Stimulated activated memory B cell treated with anti-CD40 and anti-IgM and Interleukin-4, amounts not matched to agents 10 μg/mL and 1 μg/mL and 100 μg/mL, for 72 hours (primary cell): ENCODE data around the gene LRRC10B.
"Not testable (repeated sequence)": the region's sequence is repeated elsewhere in the genome, so short reads cannot be mapped to it uniquely, and the experiment has no call there.

Source experiments
- ATAC-seq: fragments of 150-1000 bp; cut with Tn5 transposase; 2 replicates; pipeline ENCODE4 v1.10.0; 2021
- H3K27ac Mint-ChIP-seq: one replicate; pipeline ENCODE4 v1.8.0; 2022; ENCODE audit warnings: mild to moderate bottlenecking, mixed read lengths
- H3K27me3 Mint-ChIP-seq: one replicate; pipeline ENCODE4 v1.8.0; 2022; ENCODE audit warnings: mixed read lengths
- H3K36me3 Mint-ChIP-seq: one replicate; pipeline ENCODE4 v1.8.0; 2022; ENCODE audit warnings: mixed read lengths
- H3K4me1 Mint-ChIP-seq: one replicate; pipeline ENCODE4 v1.8.0; 2022; ENCODE audit warnings: mixed read lengths
- H3K4me3 Mint-ChIP-seq: one replicate; pipeline ENCODE4 v1.8.0; 2022; ENCODE audit warnings: mild to moderate bottlenecking, moderate library complexity, mixed read lengths
- H3K9me3 Mint-ChIP-seq: one replicate; pipeline ENCODE4 v1.8.0; 2022; ENCODE audit warnings: mixed read lengths

LRRC10B gene

DNA sequence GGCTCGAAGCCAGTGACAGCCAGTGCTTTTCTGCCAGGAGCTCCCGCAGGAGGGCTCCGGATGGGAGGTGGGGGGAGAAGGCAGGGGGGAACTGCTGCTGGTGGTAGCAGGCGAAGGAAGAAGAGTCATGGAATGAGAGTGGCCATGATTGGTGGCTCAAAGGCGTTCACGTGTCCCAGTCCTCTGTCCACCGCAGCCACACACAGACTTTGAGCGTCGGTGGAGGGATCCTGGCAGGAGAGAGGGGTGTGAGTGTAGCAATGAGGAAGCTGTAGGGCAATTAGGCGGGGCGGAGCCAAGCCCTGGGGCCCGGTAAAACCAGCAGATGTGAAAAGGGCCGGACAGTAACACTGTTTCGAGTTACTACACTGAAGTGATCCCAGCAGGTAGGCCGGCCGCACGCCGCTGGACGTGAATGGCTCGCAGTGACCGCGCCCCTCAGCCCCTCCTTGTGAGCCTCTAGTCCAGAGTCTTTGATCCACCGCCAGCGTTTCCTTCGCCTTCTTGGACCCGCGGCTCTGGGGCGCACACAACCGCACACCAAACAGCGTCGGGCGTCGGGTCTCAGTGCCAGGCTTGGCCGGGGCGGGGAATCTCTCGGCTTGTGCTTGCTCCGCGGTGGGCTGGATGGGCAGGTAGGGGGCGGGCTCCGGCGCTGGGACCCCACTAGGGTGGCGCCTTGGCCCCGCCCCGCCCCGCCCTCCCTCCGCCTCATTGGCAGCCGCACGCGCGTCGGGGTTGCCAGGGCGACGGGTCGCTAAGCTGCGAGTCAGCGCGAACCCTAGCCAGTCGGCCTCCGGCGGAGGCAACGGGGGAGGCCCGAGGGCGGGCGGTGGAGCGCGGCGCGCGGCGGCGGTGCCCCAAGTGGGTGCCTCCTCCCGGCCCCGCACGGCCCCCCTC is at the start of gene LRRC10B:
Gene LRRC10B, plus strand, starts transcription at position 788 of the 900 bp plus-strand sequence. CDS start 250 bp downstream, outside the sequence.
- H3K4me3 Mint-ChIP-seq, result peak within 1 kb of the TSS; percentile 39
- H3K4me1 Mint-ChIP-seq, result peaks cover 9% of the 10 kb centered on the region
- peaks cover 71% of the 10 kb centered on the region for H3K27me3 Mint-ChIP-seq
- H3K9me3 Mint-ChIP-seq, result no peaks in the 10 kb centered on the region
- H3K27ac Mint-ChIP-seq, result no peak within 1 kb of the TSS
- no peaks in the 10 kb centered on the region for H3K36me3 Mint-ChIP-seq
- peak; percentile 39 for ATAC-seq

DNA sequence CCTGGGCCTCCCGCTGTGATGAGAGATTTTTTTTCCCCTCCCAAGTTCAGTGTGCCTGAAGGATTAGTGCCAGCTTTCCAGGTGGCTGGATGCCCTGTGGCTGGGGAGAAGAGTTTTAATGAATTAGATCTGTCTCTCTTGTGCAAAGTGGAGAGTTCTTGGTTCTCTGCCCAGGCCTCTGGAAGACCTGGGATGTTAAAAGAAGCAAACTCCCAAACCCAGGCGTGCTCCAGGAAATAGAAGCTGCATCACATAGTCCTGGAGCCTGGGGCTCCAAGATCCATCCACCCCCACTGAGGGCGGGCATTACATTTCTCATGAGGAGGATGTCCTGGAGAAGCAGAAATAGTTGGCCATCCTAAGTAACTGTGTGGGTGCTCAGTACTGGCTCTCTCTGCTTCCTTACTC is 48.1 kb upstream of the LRRC10B start:
- Mint-ChIP-seq H3K4me1 (no peaks in the 10 kb centered on the region), H3K27ac (no peak overlapping the region), H3K36me3 (peaks cover 40% of the 10 kb centered on the region), H3K4me3 (no peak overlapping the region), H3K9me3 (no peaks in the 10 kb centered on the region), H3K27me3 (no peaks in the 10 kb centered on the region)
- ATAC-seq, result no peak

DNA sequence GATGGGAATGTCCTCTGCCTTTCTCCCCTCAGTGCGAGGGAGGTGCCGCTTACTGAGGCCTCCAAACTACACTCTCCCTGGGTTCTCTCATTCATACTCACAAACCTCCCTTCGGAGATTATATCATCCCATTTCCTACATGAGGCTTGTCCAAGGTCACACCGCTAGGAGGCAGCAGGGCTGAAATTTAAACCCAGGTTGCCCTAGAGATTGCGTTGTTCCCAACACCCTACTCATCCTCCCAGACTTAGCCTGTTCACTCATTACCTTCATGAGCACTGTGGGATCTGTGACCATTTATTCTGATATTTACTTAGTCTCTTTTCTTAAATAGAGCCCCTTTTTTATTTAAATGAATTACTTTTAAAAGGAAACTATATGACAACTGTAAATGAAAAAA is 47.6 kb upstream of the LRRC10B start:
- Mint-ChIP-seq H3K4me1 (no peaks in the 10 kb centered on the region), H3K4me3 (no peak overlapping the region), H3K9me3 (no peaks in the 10 kb centered on the region), H3K36me3 (peaks cover 35% of the 10 kb centered on the region), H3K27ac (no peak overlapping the region), H3K27me3 (no peaks in the 10 kb centered on the region)
- no peak for ATAC-seq

DNA sequence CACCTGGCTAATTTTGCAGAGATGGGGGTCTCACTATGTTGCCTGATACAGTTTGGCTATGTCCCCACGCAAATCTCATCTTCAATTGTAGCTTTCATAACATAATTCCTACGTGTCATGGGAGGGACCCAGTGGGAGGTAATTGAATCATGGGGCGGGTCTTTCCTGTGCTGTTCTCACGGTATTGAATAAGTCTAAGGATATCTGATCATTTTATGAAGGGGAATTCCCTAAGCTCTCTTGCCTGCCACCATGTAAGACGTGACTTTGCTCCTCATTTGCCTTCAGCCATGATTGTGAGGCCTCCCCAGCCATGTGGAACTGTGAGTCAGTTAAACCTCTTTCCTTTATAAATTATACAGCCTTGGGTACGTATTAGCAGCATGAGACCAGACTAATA is 40.9 kb upstream of the LRRC10B start:
- ATAC-seq, H3K9me3 Mint-ChIP-seq, H3K27ac Mint-ChIP-seq, H3K27me3 Mint-ChIP-seq, H3K4me1 Mint-ChIP-seq, H3K4me3 Mint-ChIP-seq: not testable (repeated sequence)
- H3K36me3 Mint-ChIP-seq, result peaks cover 60% of the 10 kb centered on the region

DNA sequence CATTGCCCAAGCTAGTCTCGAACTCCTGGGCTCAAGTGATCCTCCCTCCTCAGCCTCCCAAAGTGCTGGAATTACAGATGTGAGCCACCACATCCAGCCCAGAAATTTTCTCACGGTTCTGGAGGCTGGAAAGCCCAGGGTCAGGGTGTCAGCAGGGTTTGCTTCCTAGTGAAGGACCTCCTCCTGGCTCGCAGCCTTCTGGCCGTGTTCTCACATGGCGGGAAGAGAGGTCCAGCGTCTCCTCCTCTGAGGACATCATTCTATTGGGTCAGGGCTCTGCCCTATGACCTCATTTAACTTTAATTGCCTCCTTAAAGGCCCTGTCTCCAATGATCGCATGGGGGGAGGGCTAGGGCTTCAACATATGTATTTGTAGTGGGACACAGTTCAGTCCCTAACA is 40.5 kb upstream of the LRRC10B start:
- H3K27ac Mint-ChIP-seq, result no peak overlapping the region
- H3K4me3 Mint-ChIP-seq, result no peak overlapping the region
- H3K4me1 Mint-ChIP-seq, result no peaks in the 10 kb centered on the region
- no peak for ATAC-seq
- H3K9me3 Mint-ChIP-seq, result no peaks in the 10 kb centered on the region
- H3K36me3 Mint-ChIP-seq, result peaks cover 63% of the 10 kb centered on the region
- no peaks in the 10 kb centered on the region for H3K27me3 Mint-ChIP-seq

DNA sequence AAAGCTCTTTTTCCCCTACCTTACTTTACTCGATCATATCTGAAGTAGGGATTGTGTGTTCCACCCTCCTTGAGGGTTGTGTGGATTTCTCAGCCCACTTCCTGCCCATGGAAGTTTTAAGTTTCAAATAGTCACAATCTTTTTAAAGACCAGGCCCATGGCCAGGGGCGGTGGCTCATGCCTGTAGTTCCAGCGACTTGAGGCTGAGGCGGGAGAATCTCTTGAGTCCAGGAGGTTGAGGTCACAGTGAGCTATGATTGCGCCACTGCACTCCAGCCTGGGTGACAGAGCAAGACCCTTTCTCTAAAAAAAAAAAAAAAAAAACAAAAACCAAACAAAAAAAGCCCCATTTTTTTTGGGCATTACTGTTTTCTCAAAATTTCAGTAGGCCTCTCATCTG is 36.3 kb upstream of the LRRC10B start:
- Mint-ChIP-seq H3K4me1 (no peaks in the 10 kb centered on the region), H3K9me3 (no peaks in the 10 kb centered on the region), H3K4me3 (no peak overlapping the region), H3K27ac (no peak overlapping the region), H3K36me3 (peaks cover 52% of the 10 kb centered on the region), H3K27me3 (no peaks in the 10 kb centered on the region)
- no peak for ATAC-seq

DNA sequence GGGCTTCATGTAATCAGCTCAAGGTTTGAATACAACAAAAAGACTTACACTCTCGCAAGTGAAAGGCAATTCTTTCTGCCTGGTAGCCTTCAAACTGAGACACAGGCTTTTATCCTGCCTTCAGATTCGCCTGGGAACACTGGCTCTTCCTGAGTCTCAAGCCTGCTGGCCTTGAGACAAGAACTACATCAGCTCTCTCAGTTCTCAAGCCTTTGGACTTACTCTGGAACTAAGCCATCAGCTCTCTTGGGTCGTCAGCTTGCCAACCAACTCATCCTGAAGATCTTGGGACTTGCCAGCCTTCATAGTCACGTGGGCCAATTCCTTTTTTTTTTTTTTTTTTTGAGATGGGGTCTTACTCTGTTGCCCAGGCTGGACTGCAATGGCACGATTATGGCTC is 35.7 kb upstream of the LRRC10B start:
- no peak for ATAC-seq
- peaks cover 46% of the 10 kb centered on the region for H3K36me3 Mint-ChIP-seq
- H3K27me3 Mint-ChIP-seq, result peaks cover 3% of the 10 kb centered on the region
- no peak overlapping the region for H3K4me3 Mint-ChIP-seq
- H3K4me1 Mint-ChIP-seq, result peaks cover 4% of the 10 kb centered on the region
- H3K27ac Mint-ChIP-seq, result no peak overlapping the region
- H3K9me3 Mint-ChIP-seq, result no peaks in the 10 kb centered on the region

DNA sequence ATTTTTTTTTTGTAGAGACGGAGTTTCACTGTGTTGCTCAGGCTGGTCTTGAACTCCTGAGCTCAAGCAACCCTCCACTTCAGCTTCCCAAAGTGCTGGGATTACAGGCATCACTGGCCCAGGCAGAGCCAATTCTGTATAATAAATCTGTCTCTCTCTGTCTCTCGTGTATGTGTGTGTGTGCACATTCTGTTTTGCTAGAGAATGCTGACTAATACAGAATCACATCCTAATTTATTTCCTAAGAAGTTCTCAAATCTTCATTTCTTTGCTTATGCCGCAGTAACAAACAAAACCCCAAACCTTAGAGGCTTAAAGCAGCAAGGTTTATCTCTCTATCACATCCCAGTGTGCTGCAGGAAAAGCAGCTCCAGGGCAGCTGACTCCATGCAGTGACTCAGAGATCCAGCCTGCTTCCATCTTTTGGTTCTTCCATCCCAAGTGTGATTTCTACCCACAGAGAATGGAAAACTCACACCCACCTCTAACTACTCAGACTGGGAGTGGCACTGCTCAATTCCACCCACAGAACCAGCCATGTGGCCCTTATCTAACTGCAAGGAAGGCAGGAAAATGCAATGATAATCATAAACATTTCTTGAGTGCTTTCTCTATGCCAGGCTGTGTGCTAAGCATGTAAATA is 35.1 kb upstream of the LRRC10B start:
- Mint-ChIP-seq H3K4me1 (peaks cover 8% of the 10 kb centered on the region), H3K36me3 (peaks cover 40% of the 10 kb centered on the region), H3K9me3 (no peaks in the 10 kb centered on the region), H3K4me3 (no peak overlapping the region), H3K27me3 (peaks cover 10% of the 10 kb centered on the region), H3K27ac (no peak overlapping the region)
- ATAC-seq, result no peak

DNA sequence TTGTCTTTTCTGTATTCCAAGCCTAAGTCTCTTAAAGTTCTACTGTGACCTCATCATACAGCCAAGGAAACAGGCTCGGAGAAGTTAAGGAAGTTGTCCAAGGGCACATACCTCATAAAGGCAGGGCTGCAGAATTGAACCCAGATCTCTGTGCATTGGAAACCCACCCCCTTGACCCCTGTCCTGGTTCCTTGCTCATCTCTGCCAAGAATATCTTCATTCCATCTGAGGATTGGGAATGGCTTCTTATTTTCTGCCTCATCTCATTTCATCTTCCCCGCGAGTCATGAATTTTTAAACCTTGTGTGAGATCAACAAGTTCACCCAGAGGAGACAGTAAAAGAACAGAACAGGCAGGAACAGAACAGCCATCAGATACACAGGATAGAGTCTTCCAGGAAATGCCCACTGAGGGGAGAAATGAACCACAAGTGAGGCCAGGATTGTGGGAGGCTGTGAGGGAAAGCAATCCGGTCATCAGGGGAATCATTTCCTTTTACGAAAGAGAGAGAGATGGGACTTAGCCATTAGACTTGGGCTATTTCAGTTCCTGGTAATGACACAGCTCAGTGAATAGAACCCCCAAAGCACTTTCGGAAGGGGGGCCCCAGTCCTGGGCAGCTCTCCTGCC is 34.4 kb upstream of the LRRC10B start:
- peaks cover 10% of the 10 kb centered on the region for H3K27me3 Mint-ChIP-seq
- H3K9me3 Mint-ChIP-seq, result no peaks in the 10 kb centered on the region
- ATAC-seq, result no peak
- H3K36me3 Mint-ChIP-seq, result peaks cover 33% of the 10 kb centered on the region
- no peak overlapping the region for H3K4me3 Mint-ChIP-seq
- no peak overlapping the region for H3K27ac Mint-ChIP-seq
- peaks cover 8% of the 10 kb centered on the region for H3K4me1 Mint-ChIP-seq

DNA sequence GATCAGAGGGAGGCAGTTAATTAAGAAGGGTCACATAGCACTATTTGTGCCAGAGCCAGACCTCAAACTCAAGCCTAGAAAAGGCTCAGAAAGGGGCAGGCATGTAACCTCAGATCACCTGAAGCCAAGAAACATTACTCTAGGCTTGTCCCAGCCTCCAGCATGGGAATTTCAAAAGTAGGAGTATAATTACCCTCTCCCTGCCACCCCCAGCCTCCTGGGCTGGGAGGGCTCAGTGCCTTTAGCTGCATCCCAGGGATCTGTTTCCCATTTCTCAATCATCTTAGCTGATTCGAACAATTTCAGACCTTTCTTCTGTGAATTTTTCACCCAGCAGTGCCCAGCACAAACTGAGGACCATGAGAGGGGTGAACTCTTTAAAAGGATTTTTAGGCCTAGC is 33.1 kb upstream of the LRRC10B start:
- no peak for ATAC-seq
- Mint-ChIP-seq H3K27ac (no peak overlapping the region), H3K9me3 (no peaks in the 10 kb centered on the region), H3K4me1 (peaks cover 9% of the 10 kb centered on the region), H3K4me3 (no peak overlapping the region), H3K27me3 (peaks cover 13% of the 10 kb centered on the region), H3K36me3 (peaks cover 27% of the 10 kb centered on the region)

DNA sequence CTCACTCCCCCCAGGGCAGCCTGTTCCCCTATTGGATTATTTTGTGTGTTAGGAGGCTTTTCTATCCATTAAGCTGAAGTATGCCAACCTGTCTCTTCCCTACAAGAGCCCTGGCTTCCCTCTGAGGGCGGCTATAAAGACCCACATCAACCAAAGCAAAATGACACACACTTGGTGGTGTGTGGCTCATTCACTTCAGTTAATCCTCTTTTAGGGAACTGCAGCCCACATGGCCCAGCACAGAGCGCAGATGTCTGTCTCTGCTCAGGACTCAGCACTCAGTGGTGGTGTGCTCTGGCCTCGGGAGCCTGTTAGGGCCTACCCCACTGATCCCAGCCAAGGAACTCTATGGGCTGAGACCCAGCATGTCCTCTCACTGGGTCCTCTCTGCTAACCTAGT is 32.2 kb upstream of the LRRC10B start:
- H3K27me3 Mint-ChIP-seq, result peaks cover 22% of the 10 kb centered on the region
- H3K4me3 Mint-ChIP-seq, result no peak overlapping the region
- no peak overlapping the region for H3K27ac Mint-ChIP-seq
- no peak for ATAC-seq
- H3K36me3 Mint-ChIP-seq, result peaks cover 19% of the 10 kb centered on the region
- peaks cover 19% of the 10 kb centered on the region for H3K4me1 Mint-ChIP-seq
- no peaks in the 10 kb centered on the region for H3K9me3 Mint-ChIP-seq

DNA sequence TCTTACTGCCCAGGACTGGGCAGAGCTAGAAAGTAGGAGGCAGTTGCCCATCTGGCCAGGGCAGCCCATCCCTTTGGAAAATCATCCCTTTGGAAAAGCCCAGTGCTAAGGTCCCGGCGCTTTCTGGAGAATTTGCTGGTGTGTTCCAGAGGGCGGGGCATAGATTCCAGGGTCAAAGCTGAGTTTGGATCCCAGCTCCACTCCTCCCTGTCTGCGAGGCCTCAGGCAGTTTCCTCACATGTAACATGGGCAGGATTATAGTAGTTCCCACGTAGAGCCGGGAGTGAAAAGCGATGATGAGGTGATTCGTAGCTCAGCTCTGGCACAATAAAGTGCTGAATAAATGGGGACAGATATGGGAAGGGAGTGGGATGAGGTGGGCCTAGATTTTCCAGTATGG is 31.4 kb upstream of the LRRC10B start:
- H3K27ac Mint-ChIP-seq, result no peak overlapping the region

DNA sequence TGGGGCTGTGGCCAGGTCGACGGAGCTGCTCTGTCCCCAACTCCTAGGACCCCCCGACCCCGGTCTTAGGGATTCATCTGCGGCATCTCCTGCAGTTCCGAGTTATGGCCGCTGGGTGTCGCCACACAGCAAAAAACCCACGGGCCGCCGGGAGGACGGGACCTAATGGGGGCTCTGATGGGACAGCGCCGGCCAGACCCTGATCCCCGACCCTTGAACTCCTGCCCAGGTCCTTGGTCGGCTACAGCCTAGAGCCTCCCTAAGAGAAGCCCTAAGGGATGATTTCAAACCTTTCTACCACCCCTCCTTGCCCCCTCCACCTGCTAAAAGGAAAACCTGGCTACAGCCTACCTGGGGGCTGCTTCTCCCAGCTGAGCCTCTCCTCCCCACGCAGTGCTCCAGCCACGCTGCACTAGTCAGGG is 30.8 kb upstream of the LRRC10B start:
- Mint-ChIP-seq H3K27me3 (peaks cover 35% of the 10 kb centered on the region), H3K4me1 (peaks cover 19% of the 10 kb centered on the region), H3K36me3 (peaks cover 16% of the 10 kb centered on the region), H3K27ac (no peak overlapping the region), H3K9me3 (no peaks in the 10 kb centered on the region), H3K4me3 (no peak overlapping the region)
- ATAC-seq, result no peak

More for the DNA sequence above, 31.4 kb upstream of the LRRC10B start:
- Mint-ChIP-seq H3K27me3 (peaks cover 29% of the 10 kb centered on the region), H3K4me3 (no peak overlapping the region), H3K9me3 (no peaks in the 10 kb centered on the region), H3K4me1 (peaks cover 19% of the 10 kb centered on the region), H3K36me3 (peaks cover 19% of the 10 kb centered on the region)
- ATAC-seq, result no peak

DNA sequence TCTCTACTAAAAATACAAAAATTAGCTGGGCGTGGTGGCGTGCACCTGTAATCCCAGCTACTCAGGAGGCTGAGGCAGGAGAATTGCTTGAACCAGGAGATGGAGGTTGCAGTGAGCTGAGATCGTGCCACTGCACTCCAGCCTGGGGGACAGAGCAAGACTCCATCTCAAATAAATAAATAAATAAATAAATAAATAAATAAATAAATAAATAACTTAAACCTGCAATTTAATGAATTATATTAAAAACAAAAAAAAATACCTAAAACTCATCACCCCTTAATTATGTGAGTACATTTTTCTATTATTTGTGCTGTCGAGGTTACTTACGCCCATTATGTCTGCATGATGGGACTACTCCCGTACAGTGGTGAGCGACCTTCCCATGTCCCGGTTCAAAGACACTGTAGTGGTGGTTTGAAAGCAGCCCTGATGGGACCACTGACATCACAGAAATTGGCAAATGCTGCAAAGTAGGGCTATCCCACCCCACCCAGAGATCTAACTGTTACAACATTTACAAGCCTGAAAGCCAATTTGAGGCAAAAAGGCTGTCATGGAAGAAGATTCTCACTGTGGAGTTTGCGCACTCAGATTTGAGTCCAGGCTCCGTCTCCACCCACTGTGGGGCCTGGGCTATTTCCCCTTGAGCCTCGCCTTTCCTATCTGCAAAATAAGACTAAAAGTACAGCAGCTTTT is 29.0 kb upstream of the LRRC10B start:
- not testable (repeated sequence) for ATAC-seq, H3K27ac Mint-ChIP-seq, H3K9me3 Mint-ChIP-seq, H3K36me3 Mint-ChIP-seq, H3K4me3 Mint-ChIP-seq
- Mint-ChIP-seq H3K4me1 (peaks cover 19% of the 10 kb centered on the region), H3K27me3 (peaks cover 45% of the 10 kb centered on the region)
